ENCODE results near the gene PPP1R37.

- TF ChIP-seq ZNF407 (CRISPR knock-in tag; IDR thresholded peaks at IDR 0.05; ENCODE audit: not compliant biosample characterization) = no peak
- no peak for TF ChIP-seq ZBTB7A (CRISPR knock-in tag; IDR thresholded peaks at IDR 0.05)
- TF ChIP-seq ELK4 (CRISPR knock-in tag; IDR thresholded peaks at IDR 0.05; ENCODE audit: borderline replicate concordance) = no peak
- TF ChIP-seq ATF6 (CRISPR knock-in tag; conservative IDR thresholded peaks at IDR 0.05) = no peak
- TF ChIP-seq ZNF776 (CRISPR knock-in tag; IDR thresholded peaks at IDR 0.05) = no peak
- TF ChIP-seq NR3C1 (CRISPR knock-in tag; IDR thresholded peaks at IDR 0.05) = no peak
- TF ChIP-seq E2F1 (CRISPR knock-in tag; IDR thresholded peaks at IDR 0.05) = no peak
- TF ChIP-seq LRRFIP1 (CRISPR knock-in tag; conservative IDR thresholded peaks at IDR 0.05) = no peak
- no peak for TF ChIP-seq ADNP (CRISPR knock-in tag; IDR thresholded peaks at IDR 0.05)
- TF ChIP-seq HOXA5 (CRISPR knock-in tag; IDR thresholded peaks at IDR 0.05) = no peak
- TF ChIP-seq FOXP1 (IDR thresholded peaks at IDR 0.05) = no peak
- TF ChIP-seq FOXP1 (CRISPR knock-in tag; IDR thresholded peaks at IDR 0.05) = no peak
Measured at GRCh38 chr19:45094707-45095106, 1.7 kb downstream of the PPP1R37 start.

Data from HepG2 (cell line).